GM21723 (cell line): Measurements from ENCODE around the gene CHAT.

Experiments used
- ATAC-seq: cut with Tn5 transposase; IDR thresholded peaks from one replicate; pipeline ENCODE4 v1.9.1; 2021; ENCODE audit warnings: mild to moderate bottlenecking, moderate library complexity; ENCODE audit not compliant: unreplicated experiment

Gene CHAT

DNA sequence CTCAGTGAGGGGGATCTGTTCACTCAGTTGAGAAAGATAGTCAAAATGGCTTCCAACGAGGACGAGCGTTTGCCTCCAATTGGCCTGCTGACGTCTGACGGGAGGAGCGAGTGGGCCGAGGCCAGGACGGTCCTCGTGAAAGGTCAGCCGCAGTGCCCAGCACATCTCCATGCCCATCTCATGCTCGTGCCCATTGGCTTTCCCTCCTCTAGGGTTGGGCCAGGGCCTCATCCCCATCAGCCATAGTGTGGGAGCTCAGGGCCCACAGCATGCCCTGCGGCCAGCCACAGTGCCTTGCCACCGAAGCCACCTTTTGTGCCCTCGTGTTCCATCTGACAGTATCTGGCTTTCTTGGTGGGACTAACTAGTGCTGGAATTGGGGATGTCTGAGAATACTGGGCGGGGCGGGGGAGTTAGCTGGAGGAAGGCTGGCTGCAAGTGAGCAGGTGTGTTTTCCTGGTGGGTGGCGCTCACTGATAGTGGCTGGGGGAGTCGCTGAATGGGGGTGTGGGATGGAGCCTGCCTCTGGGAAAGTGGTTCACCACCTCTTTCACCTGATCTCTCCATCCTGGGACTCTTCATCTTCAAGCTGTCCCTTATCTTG is 13.9 kb downstream of the CHAT start:
- no peak for ATAC-seq

DNA sequence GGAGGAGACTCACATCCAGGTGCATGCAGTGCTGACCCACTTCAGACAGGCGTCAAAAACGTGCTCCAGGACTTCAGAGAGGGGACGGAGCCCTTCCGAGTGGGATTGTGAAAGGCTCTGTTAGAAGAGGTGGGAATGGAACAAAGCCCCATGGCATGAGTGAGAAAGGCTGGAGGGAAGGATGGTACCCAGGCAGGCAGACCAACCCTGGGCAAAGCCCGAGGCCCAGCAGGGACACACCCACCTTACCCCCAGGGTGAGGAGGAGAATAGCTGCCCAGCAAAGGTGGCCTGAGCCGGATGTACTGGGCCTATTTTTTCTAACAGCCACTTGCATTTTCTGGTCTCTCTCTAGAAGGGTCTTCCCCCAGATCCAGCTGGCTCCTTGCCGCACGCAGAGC is 14.8 kb downstream of the CHAT start:
- no peak for ATAC-seq

DNA sequence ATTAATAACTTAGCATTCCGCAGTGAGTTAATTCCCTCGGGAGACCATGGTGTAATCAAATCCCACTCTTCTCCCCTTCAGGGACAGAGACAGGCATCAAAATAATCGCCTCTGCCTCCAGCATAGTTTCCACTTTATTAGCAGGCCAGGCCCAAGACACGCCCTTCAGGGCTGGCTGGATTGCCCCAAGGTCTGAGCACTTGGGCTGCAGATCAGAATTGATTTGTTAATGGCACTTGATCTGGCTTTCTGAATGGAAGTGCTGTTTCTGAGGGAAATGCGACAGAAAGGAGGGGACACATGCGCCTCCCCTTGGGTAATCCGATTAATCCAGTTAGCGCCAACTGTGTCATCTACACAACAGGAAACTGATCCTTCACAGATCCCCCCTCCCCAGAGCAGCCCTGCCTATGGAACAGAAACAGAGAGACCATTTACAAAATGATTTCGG is 15.6 kb downstream of the CHAT start:
- ATAC-seq = no peak

DNA sequence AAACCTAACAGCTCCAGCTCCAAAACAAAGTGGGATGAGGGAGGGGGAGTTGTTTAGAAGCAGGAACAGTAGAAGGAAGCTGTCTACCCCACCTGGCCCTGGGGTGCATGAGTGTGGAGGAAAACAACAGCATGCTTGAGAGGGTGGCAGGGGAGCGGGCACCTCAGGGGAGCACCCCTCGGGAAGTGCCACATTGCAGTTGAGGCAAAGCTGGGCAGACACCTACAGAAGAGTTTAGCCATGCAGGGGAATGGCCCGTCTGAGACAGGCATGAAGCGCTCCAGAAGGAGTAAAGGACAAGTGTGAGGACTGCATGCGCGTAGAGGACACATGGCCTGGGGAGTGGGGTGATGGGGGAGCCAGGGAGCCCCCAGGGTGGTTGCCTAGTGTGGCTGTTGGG is 18.1 kb downstream of the CHAT start:
- no peak for ATAC-seq

DNA sequence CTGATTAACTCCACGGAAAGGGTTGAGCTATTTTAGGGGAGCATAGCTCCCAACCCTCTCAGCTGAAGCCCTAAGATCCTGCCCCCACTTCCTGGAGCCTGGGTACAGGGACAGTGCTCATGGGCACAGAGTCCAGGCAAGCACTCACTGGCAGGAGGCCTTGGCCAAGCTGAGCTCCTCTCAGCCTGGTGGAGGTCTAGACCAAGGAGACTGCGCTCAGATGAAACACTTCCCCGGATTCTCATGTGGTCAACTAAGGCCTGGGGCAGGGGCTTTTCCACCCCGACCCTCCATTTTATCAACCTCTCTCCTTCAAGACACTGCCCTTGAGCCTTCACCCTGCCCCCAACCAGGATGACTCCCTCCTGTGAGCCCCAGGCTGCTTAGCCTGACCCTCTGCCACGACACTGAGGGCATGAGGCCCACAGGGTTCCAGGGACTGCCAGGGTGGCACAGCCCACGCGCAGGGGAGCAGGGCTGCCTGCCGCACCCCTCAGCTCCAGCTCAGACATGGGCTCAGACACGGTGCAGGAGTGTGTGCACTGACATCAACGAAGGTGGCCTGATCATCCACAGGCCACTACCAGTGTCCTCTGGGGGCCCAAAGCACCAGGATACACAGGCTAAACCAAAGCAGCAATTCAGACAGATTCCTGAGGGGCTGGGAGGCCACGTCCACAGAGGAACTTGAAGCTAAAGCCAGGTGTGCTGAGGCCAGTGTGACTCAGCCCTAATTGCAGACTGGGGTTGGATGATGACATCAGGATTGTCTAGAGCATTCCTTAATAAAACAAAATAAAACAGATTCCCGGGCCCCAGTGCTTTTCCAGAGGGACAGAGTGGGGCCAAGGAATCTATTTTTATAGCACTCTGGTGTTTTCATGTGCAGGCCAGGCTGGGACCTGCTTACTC is 18.8 kb downstream of the CHAT start:
- no peak for ATAC-seq

DNA sequence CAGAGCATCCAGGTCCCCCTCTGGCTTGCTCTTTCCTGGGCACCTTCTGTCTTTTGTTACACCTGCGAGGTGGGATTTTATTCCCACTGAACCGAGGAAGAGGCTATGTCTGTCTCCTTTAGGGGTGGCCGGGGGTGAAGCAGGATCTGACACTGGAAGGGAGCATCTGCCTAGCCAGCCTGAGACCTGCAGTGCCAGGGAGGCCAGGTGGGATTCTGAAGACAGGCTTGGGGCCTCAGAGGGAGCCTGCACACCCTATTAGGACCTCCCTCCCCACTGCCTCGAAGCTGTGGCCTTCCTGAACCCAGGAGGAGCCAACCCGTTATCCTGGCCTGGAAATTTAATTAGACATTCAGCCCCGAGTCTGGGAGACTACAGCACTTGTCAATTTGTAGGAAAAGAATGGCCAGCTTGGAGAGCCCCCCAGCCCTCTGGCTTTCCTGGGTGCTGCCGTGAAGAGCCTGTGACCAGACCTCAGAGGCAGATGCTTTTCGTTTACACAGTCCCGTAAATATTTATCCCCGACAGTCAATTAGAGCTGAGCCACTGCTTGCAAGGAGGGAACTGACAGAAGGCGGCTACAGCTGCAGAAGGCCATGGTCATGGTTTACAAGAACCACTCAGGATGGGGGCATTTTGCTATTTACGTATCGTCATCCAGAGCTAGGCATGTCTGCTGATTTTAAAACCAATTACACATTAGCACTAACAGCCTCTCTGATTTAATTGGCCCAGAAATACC is 19.7 kb downstream of the CHAT start:
- ATAC-seq = no peak

DNA sequence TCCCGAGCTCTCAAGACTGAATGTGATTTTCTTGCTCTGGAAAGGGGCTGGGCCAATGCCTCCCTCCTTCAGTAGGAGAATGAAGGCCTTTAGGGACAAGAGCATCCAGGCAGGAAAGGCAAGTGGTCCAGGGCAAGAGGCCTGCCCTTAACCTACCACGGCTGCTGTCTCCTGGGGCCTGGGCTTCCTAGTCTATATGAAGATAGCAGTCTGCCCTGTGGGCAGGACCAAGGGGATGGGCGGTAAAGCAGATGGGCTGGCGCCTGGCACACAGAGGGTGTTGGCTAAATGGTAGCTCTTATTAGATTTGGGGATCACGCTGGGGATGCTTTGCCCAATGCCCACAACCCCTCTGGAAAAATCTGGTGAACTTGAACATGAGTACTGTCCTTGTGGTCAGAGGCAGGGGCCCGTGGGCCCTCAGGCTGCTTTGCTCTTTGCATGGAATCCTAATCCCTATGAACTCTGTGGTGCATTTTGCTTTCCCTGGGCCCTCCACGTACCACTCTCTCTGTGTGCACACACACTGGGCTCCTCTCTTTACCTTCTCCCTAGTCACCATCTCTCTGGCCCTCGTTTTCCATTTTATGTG is 20.3 kb downstream of the CHAT start:
- ATAC-seq = no peak

DNA sequence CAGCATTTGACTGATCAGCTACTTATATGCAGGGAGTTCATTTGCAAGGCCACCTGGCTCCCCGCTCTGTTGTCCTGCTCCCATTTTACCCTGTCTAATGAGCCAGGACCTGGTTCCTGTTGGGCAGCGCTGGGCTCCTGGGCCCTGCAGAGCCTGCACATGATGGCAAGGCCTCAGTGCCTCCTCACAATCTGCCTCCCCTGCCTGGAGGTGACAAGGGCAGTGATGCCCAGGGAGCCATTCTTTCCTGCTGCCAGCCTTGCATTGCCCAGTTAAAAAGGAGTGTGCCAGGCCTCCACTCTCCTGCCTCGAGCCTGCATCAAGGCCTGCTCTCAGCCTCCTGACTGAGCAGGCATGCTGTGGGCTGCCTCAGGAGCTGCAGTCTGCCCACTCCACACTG is 28.5 kb downstream of the CHAT start:
- no peak for ATAC-seq

DNA sequence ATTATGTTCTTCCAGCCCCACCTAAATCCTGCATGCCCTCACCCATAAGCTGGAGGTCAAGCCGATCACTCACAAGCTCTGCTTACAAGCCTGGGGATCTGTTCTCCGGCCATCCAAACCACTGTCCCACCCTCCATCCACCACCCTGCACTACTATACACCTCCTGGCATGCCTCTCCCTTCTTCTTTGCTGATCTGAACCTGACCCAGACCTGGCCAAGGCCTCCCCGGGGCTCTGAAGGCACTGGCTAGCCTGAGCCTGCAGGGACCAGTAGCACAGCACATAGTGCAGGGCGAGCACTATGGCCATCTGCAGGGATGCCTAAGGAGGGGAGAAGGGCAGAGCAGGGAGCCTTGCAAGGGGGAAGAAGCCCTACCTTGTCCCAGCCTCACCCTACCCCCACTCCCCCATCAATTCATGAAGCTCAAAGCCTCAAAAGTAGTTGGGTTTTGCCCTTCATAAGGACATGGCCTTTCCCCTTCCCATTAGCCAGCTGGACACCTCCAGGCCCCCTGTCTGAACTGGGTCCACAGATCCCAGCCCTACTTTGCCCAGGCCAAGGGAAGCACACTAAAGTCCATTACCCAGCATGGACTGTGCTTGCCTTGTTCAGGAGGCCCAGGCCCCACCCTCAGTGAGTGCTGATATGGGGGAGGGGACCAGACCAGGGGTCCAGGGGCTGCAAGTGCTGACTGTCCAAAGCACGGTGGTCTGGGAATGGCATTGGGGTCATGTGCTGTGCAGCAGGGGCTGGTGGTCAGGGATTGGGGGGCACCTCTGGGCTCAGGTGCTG is 29.6 kb downstream of the CHAT start:
- ATAC-seq = no peak

DNA sequence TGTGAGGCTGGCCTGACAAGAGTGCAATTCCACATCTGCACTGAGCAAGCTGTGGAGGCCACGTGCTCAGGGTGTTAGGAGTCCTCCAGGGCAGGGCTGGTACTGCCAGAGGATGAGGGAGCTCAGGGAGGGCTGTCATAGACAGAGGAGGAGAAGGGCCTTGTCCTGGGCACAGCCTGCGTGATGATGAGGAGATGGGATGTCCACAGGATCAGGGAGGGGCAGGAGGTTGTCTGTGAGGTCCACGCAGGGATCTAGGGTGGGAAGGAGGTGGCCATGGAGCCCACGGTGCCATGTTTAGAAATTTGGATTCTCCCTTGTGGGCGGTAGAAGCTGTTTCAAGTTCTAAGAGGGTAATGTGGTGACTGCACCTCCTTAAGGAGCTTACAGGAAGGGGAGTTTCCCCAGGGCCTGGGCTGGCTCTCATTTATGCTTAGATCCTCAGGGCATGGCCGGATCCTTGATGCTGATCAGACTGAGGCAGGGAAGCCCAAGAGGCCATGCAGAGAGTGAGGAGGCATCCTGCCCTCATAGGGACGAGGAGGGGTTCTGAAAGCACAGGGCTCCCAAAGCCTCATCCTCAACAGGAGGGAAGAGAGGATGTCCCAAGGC is 30.3 kb downstream of the CHAT start:
- ATAC-seq = no peak

DNA sequence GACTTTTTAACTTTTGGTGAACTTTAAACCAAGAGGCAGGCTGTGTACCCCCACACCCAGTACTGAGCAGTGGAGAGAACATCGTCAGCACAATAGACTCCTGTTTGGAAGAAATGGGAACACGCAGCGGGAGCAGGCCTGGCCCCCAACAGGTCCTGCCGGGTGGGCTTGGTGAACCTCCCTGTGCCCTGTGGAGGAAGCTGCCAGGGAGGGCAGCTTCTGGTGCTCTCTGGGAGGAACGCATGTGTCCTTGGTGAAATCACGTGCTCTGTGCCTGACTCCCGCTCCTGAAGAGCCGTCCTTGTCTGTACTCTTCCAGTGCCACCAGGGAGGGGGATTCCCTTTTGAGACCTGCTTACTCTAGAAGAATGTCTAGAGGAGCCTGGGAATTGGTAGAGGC is 31.6 kb downstream of the CHAT start:
- ATAC-seq = no peak

DNA sequence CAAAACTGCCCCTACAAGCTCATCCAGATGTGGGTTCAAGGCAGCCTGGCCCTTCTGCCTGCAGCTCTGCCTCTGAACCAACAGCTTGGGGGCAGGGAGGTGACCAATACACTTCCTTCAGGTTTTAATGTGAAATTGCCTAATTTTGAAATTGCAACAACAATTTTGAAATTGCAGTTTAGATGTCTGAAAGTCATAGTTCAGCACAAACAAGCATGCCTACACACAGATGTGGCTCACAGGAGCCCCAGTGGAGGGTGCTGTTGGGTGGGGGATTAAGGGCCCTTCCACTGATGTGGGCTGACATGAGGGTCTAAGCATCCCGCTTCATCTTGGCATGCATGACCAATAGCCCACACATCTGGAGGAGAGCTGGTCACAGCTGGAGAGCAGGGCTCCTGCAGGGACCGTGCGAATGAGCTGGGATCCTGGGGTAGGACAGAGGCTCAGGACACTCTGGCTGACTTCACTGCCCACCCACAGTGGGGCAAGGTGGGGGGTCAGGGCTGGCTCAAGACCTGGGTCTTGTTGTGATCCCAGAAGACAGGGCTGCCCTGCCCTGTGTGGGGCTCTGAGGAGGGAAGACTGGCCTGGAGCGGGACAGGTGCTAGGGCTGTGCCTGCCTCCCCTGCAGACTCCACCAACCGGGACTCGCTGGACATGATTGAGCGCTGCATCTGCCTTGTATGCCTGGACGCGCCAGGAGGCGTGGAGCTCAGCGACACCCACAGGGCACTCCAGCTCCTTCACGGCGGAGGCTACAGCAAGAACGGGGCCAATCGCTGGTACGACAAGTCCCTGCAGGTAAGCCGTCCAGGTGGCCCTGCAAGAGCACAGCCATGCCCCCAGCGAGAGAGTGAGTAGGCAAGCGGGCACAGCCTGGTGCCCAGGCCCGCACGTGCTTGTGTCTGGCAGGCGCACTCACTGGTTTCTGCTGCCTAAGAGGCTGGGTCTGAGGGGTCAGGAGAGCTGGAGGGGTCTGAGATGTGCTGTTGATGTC is 32.3 kb downstream of the CHAT start:
- ATAC-seq = no peak

DNA sequence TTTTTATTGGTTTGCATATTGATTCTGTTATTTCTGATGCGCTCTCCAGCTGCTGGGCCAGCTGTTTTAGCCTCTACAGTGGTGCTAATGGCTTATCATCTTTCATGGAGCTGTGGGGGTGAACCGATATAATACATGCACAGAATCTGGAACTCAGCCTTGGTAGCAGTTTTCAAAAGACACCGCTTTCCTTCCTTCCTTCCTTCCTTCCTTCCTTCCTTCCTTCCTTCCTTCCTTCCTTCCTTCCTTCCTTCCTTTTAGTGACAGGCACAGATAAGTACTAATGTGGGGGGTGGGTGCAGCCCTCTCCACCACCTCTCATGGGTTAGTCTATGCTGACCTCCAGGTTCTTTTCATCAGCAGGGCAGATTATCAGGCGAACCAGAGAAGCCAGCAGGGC is 33.7 kb downstream of the CHAT start:
- ATAC-seq = no peak

DNA sequence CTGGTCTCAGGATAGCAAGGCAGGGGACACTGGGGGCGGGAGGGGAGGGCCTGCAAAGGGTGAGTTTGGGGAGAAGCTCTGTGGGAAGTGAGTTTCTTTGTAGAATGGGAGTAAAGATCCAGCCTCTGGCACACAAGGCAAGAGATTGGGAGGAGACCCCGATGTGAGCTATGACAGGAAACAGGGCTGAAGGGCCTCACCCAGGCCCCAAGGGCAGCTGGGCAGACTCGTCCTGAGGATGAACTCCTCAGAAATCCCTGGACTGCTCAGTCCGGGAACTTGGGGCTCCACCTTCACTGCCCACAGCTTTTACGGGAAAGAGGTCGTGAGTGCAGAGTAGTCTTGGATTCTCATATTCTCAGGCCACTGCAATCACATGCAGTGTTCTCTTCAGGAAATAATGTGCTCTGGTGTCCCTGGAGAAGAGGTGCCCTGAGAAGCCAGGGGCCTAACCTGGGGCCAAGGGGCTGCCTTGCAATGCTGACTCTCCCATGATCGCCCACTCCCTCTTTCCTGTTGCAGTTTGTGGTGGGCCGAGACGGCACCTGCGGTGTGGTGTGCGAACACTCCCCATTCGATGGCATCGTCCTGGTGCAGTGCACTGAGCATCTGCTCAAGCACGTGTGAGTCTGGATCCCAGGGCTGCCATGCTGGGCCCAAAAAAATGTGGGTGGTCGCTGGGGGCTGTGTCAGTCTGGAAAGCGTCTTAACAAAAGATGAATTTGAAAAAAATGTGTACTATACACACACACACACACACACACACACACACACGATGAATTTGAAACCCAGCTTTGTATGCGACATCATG is 34.4 kb downstream of the CHAT start:
- ATAC-seq = no peak

DNA sequence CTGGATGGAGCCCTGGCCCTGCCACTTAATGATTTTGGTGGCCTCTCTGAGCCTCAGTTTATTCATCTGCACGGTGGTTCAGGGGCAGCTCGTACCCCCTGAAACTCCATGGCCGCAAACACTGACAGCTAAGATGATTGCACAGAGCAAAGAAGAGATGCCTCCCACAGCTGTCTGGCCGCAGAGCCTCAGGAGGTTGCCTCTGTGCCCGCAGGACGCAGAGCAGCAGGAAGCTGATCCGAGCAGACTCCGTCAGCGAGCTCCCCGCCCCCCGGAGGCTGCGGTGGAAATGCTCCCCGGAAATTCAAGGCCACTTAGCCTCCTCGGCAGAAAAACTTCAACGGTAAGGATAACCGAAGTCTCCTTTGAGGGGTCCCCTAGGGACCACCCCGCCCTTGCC is 35.5 kb downstream of the CHAT start:
- no peak for ATAC-seq

DNA sequence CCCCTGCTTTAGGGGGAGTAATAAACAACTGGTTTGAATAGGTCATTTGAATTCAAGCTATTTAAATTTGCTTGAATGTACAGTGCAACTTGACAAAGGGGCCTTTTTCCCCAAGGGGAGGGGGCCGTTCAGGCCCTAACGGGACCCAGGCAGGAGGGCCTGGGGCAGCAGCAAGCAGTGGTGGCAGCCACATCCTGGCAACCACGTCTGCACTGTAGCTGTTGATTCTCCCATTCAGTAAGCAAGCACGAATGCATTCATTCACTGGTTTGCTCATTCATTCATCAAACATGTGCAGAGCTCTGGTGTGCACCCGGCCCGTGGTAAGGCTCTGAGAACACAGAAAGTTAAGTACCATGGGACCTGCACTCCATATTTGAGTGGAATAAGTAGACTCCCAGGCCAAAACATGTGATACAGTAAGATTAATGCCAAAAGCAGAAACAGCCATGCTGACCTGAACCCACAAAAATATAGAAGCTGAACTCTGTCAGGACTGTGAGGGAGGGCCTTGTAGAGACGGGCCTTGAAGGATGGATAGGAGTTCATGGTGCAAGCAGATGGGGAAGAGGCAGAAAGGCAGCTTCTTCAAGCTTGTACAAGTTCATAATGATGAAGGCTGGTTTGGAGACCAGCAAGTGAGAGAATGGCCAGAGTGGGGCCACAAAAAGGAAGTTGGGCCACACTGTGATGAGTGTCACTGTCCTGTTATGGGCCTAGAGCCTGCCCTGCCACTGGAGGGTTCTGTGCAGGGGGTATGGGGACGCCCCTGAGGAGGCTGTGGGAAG is 36.3 kb downstream of the CHAT start:
- ATAC-seq = no peak

DNA sequence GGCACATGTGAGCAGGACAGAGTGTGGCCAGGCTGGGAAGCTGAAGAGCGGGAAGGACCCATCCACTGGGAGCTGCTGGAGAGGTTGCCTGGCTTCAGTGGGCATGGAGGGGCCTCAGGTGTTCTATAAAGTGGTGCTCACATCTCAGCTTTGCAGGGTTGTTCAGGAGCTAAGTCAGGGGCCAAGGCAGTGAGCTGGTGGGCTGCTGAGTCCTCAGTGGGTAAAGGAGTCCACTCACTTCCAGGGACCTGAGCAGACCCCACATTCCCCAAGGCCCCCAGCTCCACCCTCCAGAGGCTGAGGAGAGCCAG is 36.8 kb downstream of the CHAT start:
- ATAC-seq = no peak
